GM23338 (cell line): ENCODE data around the gene OPRL1.

ENCODE experiments used
- CREB1 ChIP-seq: fragments of 250-450 bp; sonication (Bioruptor Pico); IDR thresholded peaks from 2 replicates; pipeline ENCODE4 v1.5.0; 2020; ENCODE audit warnings: low read depth, mild to moderate bottlenecking, moderate library complexity
- CTCF ChIP-seq, 2 experiments: fragments of 200-600 bp in 1 of 2; sonication (generic) in 1 of 2; conservative IDR thresholded peaks; 2 replicates each; pipeline versions ENCODE4 v1.5.1 to v1.6.1; 2016 to 2017; ENCODE audit warnings: antibody characterized with exemption in 2 of 2, low read depth in 2 of 2, mild to moderate bottlenecking in 2 of 2, moderate library complexity in 1 of 2
- EZH2 ChIP-seq: fragments of 200-600 bp; sonication (generic); IDR thresholded peaks from one replicate; pipeline ENCODE4 v1.8.0; 2017; ENCODE audit warnings: antibody characterized with exemption, mild to moderate bottlenecking, low read depth; ENCODE audit not compliant: unreplicated experiment
- EZH2phosphoT487 ChIP-seq: fragments of 200-600 bp; sonication (generic); IDR thresholded peaks from one replicate; pipeline ENCODE4 v1.8.1; 2018; ENCODE audit warnings: antibody characterized with exemption; ENCODE audit not compliant: unreplicated experiment
- JUNB ChIP-seq: IDR thresholded peaks from one replicate; pipeline ENCODE4 v1.6.1; 2016; ENCODE audit warnings: antibody characterized with exemption; ENCODE audit not compliant: unreplicated experiment
- POLR2AphosphoS5 ChIP-seq: IDR thresholded peaks from 2 replicates; pipeline ENCODE4 v1.6.1; 2016; ENCODE audit warnings: antibody characterized with exemption, low read depth
- STAT1 ChIP-seq: IDR thresholded peaks from one replicate; pipeline ENCODE4 v1.6.1; 2016; ENCODE audit warnings: antibody characterized with exemption; ENCODE audit not compliant: unreplicated experiment
- ZNF114 ChIP-seq: fragments of 250-450 bp; sonication (Bioruptor Pico); IDR thresholded peaks from 2 replicates; pipeline ENCODE4 v1.5.0; 2020; ENCODE audit warnings: mild to moderate bottlenecking, moderate library complexity

GRCh38 chr20:64045346-64046011 is 34.4 kb upstream of the OPRL1 start:
- TF ChIP-seq CTCF (conservative IDR thresholded peaks at IDR 0.05; ENCODE audit: low read depth in 2 of 2) (no peak), EZH2 (no peak), POLR2AphosphoS5 (no peak), STAT1 (no peak), CREB1 (CRISPR knock-in tag) (no peak), ZNF114 (CRISPR knock-in tag) (no peak), JUNB (no peak), EZH2phosphoT487 (no peak)
